ENCODE results near the gene CSF2RB. TPM values are rescaled to one million over a fixed set of nuclear protein-coding genes. Genes with fewer than 3 reads are reported as not detected.

The CSF2RB gene
- polyA plus RNA-seq, 1 experiment, result not detected

DNA sequence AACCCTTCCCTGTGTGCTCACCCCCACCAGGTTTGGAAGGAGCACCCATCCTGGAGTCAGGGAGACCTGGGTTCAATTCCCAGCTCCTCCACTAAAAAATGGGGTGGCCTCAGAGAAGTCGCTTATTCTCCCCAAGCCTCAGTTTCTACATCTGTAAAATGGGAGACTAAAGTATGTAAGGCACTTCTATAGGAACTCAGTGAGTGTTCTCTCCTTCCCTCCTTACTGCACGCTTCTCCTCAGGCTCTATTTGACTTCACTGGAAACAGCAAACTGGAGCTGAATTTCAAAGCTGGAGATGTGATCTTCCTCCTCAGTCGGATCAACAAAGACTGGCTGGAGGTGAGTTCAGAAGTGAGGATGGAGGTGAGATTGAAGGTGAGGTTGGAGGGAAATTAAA lies 41.3 kb upstream of the CSF2RB start:
- no peaks in the 10 kb centered on the region for H3K9me3 ChIP-seq (ENCODE audit: control insufficient read depth, insufficient read depth, low read length)
- H3K27me3 ChIP-seq (ENCODE audit: control insufficient read depth, insufficient read depth, low read length), result peaks cover 2% of the 10 kb centered on the region
- H3K4me3 ChIP-seq (ENCODE audit: low read depth, low read length), result no peak overlapping the region
- CTCF ChIA-PET, result interaction anchor here (0.9 kb wide), 1 partner anchor 16 kb away, joined by 5 read pairs; no protein-coding TSS in a partner anchor
- DNase-seq (ENCODE audit: low read depth, low spot score), result no peak
- POLR2A ChIA-PET, result no interaction called here
- H3K27ac ChIP-seq (ENCODE audit: low read depth, low read length), result no peak overlapping the region
- TF ChIP-seq, protein P1, sequence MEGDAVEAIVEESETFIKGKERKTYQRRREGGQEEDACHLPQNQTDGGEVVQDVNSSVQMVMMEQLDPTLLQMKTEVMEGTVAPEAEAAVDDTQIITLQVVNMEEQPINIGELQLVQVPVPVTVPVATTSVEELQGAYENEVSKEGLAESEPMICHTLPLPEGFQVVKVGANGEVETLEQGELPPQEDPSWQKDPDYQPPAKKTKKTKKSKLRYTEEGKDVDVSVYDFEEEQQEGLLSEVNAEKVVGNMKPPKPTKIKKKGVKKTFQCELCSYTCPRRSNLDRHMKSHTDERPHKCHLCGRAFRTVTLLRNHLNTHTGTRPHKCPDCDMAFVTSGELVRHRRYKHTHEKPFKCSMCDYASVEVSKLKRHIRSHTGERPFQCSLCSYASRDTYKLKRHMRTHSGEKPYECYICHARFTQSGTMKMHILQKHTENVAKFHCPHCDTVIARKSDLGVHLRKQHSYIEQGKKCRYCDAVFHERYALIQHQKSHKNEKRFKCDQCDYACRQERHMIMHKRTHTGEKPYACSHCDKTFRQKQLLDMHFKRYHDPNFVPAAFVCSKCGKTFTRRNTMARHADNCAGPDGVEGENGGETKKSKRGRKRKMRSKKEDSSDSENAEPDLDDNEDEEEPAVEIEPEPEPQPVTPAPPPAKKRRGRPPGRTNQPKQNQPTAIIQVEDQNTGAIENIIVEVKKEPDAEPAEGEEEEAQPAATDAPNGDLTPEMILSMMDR (IDR thresholded peaks at IDR 0.05; ENCODE audit: low read depth, low read length), result no peak

DNA sequence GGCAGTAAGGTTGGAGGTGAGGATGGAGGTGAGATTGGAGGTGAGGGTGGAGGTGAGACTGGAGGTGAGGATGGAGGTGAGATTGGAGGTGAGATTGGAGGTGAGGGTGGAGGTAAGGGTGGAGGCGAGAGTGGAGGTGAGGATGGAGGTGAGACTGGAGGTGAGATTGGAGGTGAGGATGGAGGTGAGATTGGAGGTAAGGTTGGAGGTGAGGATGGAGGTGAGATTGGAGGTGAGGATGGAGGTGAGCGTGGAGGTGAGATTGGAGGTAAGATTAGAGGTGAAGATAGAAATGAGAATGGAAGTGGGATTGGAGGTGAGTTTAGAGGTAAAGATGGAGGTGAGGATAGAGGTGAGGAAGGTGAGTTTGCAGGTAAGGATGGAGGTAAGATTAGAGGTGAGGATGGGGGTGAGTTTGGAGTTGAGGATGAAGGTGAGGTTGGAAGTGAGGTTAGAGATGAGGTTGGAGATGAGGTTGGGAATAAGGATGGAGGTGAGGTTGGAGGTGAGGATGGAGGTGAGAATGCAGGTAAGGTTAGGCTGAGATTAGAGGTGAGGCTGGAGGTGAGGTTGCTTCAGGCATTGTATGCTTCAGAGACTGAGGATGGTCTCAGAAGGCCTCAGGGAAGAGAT lies 40.4 kb upstream of the CSF2RB start:
- peaks cover 4% of the 10 kb centered on the region for H3K27me3 ChIP-seq (ENCODE audit: control insufficient read depth, insufficient read depth, low read length)
- H3K9me3 ChIP-seq (ENCODE audit: control insufficient read depth, insufficient read depth, low read length), result no peaks in the 10 kb centered on the region
- no peak overlapping the region for H3K27ac ChIP-seq (ENCODE audit: low read depth, low read length)
- ChIA-PET POLR2A (no interaction called here), CTCF (interaction anchor here (1.3 kb wide), 1 partner anchor 104 kb away, joined by 3 read pairs; no protein-coding TSS in a partner anchor)
- TF ChIP-seq, protein P1 (IDR thresholded peaks at IDR 0.05; ENCODE audit: low read depth, low read length), result no peak
- H3K4me3 ChIP-seq (ENCODE audit: low read depth, low read length), result no peak overlapping the region
- DNase-seq (ENCODE audit: low read depth, low spot score), result no peak

DNA sequence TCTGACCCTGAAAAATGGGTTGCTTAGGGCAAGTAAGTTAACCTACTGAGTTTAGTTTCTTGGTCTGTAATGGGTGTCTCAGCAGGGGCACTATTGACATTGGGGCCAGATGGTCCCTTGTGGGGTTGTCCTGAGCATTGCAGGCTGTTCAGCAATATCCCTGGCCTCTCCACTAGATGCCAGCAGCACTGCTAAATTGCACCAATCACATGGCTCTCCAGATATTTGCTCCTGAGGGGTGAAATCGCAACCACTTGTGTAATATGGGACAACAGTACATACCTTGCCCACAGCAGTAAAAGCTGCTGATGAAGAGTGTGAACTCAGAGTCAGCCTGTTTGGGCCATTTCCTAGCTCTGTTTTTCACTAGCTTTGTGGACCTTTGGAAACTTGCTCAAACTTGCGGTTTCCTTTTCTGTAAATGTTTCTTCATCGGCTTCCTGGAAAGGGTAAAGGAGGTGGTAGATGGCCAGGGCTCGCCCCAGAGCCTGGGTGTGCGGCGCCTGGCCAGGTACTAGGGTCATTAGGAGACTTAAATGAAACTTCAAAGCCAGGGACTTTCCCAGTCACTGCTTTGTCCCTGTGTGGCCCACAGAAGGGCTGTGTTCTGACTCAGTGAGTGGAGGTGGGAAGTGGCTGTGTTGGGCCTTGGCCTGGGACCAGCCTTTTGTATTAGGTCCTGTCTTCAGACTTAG lies 39.7 kb upstream of the CSF2RB start:
- DNase-seq (ENCODE audit: low read depth, low spot score), result no peak
- H3K4me3 ChIP-seq (ENCODE audit: low read depth, low read length), result no peak overlapping the region
- ChIA-PET CTCF (interaction anchor here (0.6 to 1.3 kb wide), 2 partner anchors 104 to 106 kb away, joined by 3 read pairs; no protein-coding TSS in a partner anchor), POLR2A (no interaction called here)
- no peak overlapping the region for H3K27ac ChIP-seq (ENCODE audit: low read depth, low read length)
- H3K9me3 ChIP-seq (ENCODE audit: control insufficient read depth, insufficient read depth, low read length), result no peaks in the 10 kb centered on the region
- H3K27me3 ChIP-seq (ENCODE audit: control insufficient read depth, insufficient read depth, low read length), result peaks cover 8% of the 10 kb centered on the region
- TF ChIP-seq, protein P1 (IDR thresholded peaks at IDR 0.05; ENCODE audit: low read depth, low read length), result peak; percentile 55

DNA sequence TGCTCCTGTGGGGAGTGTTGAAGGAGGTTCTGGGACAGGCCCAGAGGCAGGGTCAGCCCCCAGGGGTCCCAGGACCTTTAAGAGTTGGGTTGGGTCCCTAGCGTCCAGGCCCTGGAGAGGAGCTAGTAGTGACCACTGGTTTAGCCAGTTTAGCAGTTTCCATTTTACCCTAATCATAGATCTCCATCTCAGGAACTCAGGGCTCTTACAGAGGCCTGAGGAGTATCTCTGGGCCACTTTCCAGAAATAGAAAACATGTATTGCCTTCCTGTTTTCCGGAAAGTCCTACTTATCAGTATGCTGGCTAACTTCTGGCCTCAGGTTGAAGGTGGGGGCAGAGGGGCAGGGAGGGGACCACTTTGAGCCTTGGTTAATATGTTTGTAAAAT lies 39.1 kb upstream of the CSF2RB start:
- Histone ChIP-seq H3K27me3 (ENCODE audit: control insufficient read depth, insufficient read depth, low read length) (peaks cover 8% of the 10 kb centered on the region), H3K27ac (ENCODE audit: low read depth, low read length) (no peak overlapping the region), H3K9me3 (ENCODE audit: control insufficient read depth, insufficient read depth, low read length) (no peaks in the 10 kb centered on the region), H3K4me3 (ENCODE audit: low read depth, low read length) (no peak overlapping the region)
- POLR2A ChIA-PET, result no interaction called here
- DNase-seq (ENCODE audit: low read depth, low spot score), result no peak
- CTCF ChIA-PET, result interaction anchor here (0.6 to 2.5 kb wide), 3 partner anchors 18 to 105 kb away, joined by 3 to 6 read pairs (median 3); no protein-coding TSS in a partner anchor
- TF ChIP-seq, protein P1 (IDR thresholded peaks at IDR 0.05; ENCODE audit: low read depth, low read length), result no peak

DNA sequence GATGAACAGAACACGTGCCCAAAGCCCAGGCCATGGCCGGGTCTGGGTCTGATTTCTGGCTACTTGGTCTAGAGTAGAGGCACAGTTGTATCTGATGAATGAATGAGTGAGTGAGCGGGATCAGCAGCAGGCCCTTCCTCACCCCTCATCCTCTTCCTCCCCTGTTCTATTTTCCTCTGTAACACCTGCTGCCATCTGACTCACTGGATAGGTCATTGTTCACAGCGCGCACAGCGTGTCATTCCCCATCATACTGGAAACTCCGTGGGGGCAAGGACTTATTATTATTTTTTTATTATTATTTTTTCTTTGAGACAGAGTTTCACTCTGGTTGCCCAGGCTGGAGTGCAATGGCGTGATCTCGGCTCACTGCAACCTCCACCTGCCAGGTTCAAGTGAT lies 38.7 kb upstream of the CSF2RB start:
- DNase-seq (ENCODE audit: low read depth, low spot score), result no peak
- Histone ChIP-seq H3K4me3 (ENCODE audit: low read depth, low read length) (no peak overlapping the region), H3K27ac (ENCODE audit: low read depth, low read length) (no peak overlapping the region), H3K9me3 (ENCODE audit: control insufficient read depth, insufficient read depth, low read length) (no peaks in the 10 kb centered on the region), H3K27me3 (ENCODE audit: control insufficient read depth, insufficient read depth, low read length) (peaks cover 10% of the 10 kb centered on the region)
- ChIA-PET CTCF (interaction anchor here (2.5 kb wide), 1 partner anchor 19 kb away, joined by 6 read pairs; no protein-coding TSS in a partner anchor), POLR2A (no interaction called here)
- TF ChIP-seq, protein P1 (IDR thresholded peaks at IDR 0.05; ENCODE audit: low read depth, low read length), result no peak
